HG02970 (cell line): ENCODE results near the gene PHF8.

Experiments
- ATAC-seq: cut with Tn5 transposase; IDR thresholded peaks from one replicate; pipeline ENCODE4 v1.9.1; 2021; ENCODE audit warnings: mild to moderate bottlenecking, moderate library complexity, moderate number of reproducible peaks; ENCODE audit not compliant: unreplicated experiment, low FRiP score

The PHF8 gene

GRCh38 chrX:54044126-54044876 is at the start of gene PHF8:
Gene PHF8, minus strand, starts transcription at chrX:54044473. Its CDS starts 1,745 bp downstream, at chrX:54042728.
- peak; percentile 75 for ATAC-seq

- no peak for ATAC-seq
Measured at GRCh38 chrX:54093571-54093970, 49.3 kb upstream of the PHF8 start.

DNA sequence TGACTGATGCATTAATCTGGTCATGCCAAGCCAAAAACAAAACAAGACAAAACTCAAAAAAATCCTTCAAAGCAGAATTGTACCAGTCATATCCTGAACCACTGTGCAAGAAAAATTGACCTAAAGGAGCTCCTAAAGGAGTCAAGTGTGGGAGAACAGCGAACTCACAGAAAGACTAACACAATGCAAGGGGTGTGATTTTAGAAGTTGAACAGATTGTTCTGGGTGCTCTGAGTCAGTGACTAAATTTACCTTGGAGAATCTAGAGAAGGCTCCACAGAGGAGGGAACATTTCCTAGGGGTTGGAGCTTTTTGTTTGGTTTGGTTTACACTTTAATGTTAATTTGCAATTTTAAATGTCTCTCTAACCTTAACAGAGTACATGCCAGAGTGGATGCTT is 48.9 kb upstream of the PHF8 start:
- ATAC-seq = no peak

DNA sequence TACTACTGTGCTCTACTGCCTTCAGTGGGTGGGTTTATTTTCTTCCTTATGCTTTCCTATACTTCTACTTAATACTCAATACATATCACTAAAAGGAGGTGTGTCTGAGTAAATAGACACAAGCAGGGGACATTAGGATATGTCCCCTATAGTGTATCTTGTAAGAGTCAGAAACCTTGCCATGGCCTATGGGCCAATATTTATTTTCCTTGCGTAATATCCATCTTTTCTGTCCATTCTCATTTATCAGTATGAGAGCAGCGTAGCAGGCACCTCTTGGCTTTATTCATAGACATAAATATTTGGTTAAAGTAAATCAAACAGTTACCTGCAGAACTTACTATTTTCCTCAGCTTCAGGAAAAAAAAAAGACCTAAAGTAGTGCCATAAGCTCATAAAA is 46.6 kb upstream of the PHF8 start:
- no peak for ATAC-seq

DNA sequence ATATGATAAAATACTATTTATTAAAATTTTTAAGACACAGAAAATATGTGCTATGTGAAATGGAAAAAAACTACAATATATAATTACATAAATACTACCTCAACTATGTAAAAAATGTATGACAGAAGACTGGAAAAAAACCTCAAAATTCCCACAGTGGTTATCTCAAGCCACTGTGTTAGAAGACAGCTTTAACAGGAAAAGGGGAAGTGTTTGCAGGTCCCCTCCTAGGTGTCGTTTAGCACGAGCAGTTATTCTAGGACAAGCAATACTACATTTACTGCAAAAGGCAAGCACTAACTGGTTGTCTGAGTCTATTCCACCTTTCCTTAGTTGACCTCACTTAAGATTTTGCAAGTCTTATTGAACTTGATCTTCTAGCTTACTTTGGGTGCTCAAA is 44.9 kb upstream of the PHF8 start:
- ATAC-seq = no peak

GRCh38 chrX:54087661-54088060 is 43.4 kb upstream of the PHF8 start:
- no peak for ATAC-seq

- ATAC-seq = no peak
Measured at GRCh38 chrX:54085666-54086065, 41.4 kb upstream of the PHF8 start.

GRCh38 chrX:54076903-54077302 is 32.6 kb upstream of the PHF8 start:
- ATAC-seq = no peak

- ATAC-seq = no peak
Measured at GRCh38 chrX:54074826-54075225, 30.6 kb upstream of the PHF8 start.

- ATAC-seq = no peak
Measured at GRCh38 chrX:54067766-54068165, 23.5 kb upstream of the PHF8 start.

DNA sequence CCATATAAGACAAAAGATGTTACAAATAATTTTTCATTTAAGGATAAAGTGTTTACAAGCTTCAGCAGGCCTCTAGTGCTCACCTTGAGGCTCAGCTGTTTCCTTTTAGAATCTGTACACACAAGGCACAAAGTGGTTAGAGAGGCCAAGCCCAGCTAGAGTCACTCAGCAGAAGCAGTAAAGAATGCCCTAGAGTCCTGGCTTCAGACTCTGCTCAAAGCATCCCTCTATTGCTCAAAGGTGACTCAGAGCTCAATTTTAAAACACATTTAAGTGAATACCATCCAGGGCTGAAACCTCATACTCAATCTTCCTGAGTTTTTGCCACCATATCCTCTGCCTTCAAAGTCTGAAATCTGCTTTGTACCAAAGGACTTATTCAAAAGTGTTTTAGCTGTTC is 22.6 kb upstream of the PHF8 start:
- no peak for ATAC-seq

GRCh38 chrX:54064564-54064963 is 20.3 kb upstream of the PHF8 start:
- no peak for ATAC-seq

- ATAC-seq = no peak
Measured at GRCh38 chrX:54063361-54063760, 19.1 kb upstream of the PHF8 start.

GRCh38 chrX:54049801-54050200 is 5.5 kb upstream of the PHF8 start:
- ATAC-seq = no peak

DNA sequence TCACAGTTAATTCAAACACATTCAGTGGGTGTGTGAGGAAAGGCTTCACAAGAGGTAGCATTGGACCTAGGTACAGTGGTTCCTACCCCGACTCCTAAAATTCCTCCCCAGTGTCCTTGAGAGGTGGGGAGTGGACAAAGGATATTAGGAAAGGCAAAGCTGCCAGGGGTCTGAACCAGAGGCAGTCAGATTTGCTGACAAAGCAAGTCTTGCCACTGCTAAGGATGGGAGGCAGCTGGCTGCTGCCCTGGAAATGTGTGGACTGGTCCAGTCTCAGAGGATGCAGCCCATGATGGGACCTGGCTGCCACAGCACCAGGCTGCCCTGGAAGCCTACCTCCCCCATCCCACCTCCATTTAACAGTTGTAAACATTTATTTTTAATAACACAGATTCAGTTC is 4.1 kb upstream of the PHF8 start:
- no peak for ATAC-seq

DNA sequence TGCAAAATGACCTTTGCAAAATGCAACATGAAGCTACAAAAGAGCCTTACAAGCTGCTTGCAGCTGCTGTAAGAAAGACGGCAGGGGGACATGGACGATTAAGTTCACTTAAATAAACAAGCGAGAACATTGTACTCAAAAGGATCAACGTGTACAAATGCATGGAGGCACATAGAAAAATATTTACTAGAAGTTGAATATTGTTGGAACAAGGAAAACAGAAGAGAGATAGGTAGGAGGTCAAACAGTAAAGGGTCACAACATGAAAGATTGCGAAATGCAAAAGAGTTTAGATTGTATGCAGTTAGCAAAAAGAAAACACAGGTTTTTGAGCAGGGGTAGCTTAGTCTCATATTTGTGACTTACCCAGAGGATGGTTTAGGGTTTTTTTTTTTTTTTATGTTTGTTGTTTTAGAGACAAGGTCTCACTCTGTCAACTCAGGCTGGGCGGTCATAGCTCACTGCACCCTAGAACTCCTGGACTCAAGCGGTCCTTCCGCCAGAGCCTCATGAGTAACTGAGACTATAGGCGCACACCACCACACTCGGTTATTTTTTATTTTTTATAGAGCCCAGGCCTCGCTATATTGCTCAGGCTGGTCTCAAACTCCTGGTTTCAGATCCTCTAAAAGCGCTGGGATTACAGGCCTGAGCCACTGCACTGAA is 1.4 kb upstream of the PHF8 start:
- no peak for ATAC-seq

DNA sequence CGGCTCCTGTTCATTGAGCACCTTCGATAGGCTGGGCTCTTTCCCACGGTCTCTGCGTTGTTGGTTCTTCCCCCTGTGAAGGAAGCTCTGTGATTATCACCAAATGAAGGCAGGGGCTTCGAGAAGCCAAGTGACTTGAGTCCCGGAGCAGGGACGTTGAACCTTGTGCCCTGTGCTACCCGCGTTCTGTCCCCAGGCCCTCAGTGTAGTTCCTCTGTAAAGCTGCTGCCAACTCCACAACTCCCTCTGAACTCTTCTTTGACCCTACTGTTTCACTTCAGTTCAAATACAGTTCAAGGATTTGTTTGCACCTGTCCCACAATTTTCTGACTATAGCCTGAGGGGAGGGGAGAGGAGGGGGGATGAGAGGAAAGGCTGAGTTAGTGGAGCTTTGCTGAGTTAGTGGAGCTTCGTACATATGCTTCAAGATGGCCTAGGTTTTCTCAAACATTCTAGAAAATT is 635 bp upstream of the PHF8 start:
- no peak for ATAC-seq

GRCh38 chrX:54043541-54044125 is 640 bp downstream of the PHF8 start:
- ATAC-seq = peak; percentile 32

DNA sequence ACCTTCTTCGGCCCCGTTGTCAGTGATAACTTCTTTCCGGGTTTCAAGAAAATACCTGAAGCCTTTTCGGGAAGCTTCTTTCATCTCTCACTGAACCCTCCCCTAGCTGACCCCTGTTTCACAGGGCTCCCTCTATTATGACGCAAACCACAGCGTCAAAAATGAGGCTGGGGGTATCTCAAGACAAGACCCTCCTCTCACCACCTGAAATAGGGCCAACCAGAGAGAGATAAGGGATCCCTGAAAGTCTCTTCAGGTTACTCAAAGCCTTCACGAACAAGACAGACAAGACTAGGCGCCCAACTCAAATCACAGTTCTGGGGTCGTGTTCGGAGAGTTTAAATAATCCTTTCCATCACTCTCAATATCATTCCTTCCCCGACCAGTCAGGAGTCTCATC is 1.2 kb downstream of the PHF8 start:
- ATAC-seq = no peak

- no peak for ATAC-seq
Measured at GRCh38 chrX:54042609-54043021, 1.7 kb downstream of the PHF8 start.

- ATAC-seq = no peak
Measured at GRCh38 chrX:54030329-54030728, 13.9 kb downstream of the PHF8 start.
